Ishikawa (cell line): ENCODE results near the gene ORC6.

ENCODE experiments used
- CEBPB ChIP-seq: IDR thresholded peaks from 2 replicates; pipeline ENCODE4 v1.6.1; 2012
- EGR1 ChIP-seq: IDR thresholded peaks from 2 replicates; pipeline ENCODE4 v1.6.1; 2012
- EP300 ChIP-seq: IDR thresholded peaks from 2 replicates; pipeline ENCODE4 v1.6.1; 2012; ENCODE audit warnings: borderline replicate concordance
- NFIC ChIP-seq: IDR thresholded peaks from 2 replicates; pipeline ENCODE4 v1.6.1; 2012
- RAD21 ChIP-seq: IDR thresholded peaks from 2 replicates; pipeline ENCODE4 v1.6.1; 2012; ENCODE audit warnings: low read depth
- REST ChIP-seq: IDR thresholded peaks from 2 replicates; pipeline ENCODE4 v1.6.1; 2012; ENCODE audit warnings: low read depth, mild to moderate bottlenecking
- TAF1 ChIP-seq: IDR thresholded peaks from 2 replicates; pipeline ENCODE4 v1.6.1; 2012; ENCODE audit warnings: low read depth, mild to moderate bottlenecking
- USF1 ChIP-seq: IDR thresholded peaks from 2 replicates; pipeline ENCODE4 v1.6.1; 2012

DNA sequence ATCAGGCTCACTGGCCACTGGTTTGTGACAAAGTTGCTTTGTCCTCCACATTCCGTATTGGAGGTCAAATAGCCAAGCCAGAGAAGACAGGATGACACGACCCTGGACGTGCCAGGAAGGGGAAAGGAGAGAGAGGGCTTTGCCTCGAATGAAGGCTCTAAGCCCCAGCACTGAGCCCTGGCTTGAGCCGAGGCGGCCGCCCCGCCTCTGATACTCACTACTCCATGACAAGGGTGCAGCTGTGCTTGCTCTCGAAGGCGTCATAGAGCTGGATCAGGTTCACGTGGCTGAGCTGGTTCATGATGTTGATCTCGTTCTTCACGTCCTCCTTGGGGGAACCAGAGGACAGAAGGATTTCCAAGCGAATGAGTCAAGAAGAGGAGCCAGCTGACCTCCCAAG is 39.3 kb downstream of the ORC6 start:
- TF ChIP-seq CEBPB (no peak), TAF1 (no peak), REST (no peak), EGR1 (no peak), USF1 (no peak), EP300 (no peak), NFIC (no peak), RAD21 (no peak)
